ENCODE measurements around the gene GALNT7.
"Not testable (repeated sequence)": the region's sequence is repeated elsewhere in the genome, so short reads cannot be mapped to it uniquely, and the experiment has no call there.

GALNT7 gene

DNA sequence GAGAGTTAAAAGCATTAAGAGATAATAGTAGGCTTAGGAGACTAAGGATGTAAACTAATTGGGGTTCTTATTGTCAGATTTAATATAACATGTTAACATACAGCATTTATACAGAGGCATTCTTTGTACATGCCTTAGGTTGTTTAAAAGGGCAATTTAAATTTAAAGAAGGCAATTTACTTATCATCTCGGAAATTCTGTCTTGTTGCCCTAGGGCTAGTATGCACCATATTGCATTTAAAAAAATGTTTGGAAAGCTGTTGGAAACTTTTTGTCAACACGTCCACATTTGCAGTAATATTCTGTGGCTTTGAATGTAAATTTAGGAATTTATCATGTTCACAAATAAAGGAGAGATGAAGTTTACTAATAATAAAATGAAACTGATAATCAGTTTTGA lies 25.5 kb downstream of the GALNT7 start:
- DNase-seq (ENCODE audit: low spot score) = no peak

DNA sequence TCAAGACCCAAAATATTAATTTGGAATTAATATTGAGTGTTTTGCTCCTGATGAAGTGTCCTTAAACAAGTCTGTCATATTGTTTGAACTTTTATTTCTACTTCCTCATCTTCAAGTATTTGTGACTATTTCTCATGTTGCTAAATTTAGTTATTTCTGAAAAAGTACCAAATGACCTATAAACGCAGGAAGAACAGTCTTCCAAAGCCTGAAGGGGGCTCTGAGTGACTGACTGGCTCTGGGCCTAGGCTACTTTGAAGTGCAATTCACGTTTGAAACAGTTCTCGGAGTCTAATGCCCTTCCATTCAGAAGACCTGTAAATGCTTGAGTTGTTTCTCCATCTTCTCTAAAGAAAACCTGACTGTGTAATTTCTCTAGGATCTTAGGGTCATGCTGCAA lies 26.5 kb downstream of the GALNT7 start:
- no peak for DNase-seq (ENCODE audit: low spot score)

DNA sequence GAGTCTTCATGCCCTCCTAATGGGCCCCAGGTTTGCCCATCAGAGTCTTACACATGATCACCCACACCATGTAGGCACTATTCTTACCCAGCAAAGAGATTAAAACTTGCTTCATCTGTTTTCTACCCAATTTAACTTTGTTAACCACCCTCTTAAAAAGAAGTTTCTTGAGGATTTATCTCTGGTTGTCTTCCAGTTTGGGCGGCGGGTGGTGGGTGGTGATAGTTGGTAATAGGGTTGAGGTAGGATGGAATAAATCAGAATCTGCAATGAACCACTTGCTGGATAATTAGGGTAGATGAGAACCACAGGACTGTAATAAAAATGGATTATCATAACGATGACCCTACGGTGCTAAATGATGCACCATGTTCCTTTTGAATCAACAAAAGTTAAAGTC lies 30.9 kb downstream of the GALNT7 start:
- DNase-seq (ENCODE audit: low spot score) = no peak

DNA sequence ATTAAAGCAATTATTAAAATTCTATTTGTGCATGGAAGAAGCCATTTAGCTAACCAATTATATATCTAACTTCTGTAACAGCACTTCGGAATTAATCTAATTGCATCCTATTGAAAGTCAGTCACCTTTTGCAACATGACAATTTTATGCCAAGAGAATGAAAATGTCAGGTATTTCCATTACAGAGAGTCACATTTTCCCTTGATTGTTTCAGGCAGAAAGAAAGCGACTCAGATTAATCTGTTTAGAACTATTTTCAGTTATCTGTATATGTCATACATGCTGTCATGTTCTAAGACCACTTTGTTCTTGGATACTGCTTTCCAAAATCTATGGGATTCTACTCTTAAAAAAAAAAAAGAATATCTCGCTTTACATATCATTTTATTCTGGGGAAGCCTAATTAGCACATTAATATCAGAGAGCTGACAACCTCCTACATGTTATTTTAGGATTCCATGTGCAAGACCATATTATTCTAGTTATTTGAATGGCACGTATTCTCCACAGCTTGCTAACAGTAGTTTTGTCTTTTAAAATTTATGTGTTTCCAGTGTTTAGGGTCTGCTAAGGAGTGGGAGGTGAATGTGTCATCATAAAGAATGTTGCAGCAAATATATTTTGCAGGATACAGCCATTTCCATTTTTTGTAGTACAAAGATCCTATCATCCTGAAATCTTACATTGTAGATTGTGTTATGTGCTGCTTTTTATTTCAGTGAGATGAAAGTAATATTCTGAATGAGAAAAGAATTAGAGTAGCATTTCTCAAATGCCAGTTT lies 31.7 kb downstream of the GALNT7 start:
- DNase-seq (ENCODE audit: low spot score) = no peak

DNA sequence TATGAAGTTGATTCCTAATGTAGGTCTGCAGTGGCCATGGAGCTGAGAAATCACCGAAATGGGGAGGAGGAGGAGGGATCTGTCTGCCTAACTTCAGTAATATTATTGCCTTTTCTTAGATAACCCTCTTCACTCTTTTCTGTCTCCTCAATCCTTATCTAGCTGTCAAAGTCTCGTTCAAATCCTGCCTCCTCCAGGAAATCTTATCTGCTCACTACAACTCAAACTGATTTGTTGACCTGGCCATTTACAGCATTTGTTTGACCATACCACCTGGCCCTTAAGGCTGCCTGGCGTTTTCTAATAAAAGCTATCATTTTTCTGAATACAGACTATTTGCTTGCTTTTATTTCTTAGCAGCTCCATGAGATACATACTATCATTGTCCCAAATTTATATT lies 33.8 kb downstream of the GALNT7 start:
- DNase-seq (ENCODE audit: low spot score) = no peak

DNA sequence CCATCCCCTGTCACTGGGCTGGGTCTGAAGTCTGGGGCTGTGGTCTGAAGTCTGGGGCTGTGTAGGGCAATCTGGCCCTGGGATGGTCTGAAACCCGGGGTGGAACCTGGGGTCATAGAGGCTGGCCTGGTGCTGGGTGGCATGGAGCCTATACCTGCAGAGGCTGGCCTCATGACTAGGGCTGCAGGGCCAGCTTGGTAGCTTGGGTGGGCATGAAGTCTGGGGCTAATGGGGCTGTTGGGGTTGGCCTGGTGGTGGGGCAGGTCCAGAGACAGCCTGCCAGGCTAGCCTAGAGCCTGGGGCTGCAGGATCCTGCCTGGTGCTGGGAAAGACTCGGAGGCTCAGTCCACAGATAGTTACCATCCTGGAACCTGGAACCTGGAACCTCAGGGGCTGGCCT lies 37.0 kb downstream of the GALNT7 start:
- no peak for DNase-seq (ENCODE audit: low spot score)

DNA sequence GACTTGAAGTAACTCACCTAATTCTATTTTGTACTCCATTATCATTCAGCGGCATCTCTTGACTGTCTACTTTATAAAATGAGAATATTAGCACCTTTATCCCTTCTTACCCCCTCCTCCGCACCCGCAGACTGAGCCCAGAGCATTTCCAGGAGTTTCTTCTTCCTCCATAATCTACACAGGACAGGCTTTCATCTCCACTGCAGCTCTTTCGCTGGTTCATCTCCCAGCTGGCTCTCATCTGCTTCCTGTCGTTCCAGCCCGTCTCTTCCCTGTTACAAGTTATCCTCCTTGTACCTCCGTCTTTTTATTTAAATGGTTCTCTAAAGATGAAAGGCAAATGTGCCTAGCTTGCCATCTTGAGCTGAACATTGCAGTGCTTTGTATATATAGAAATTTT lies 39.8 kb downstream of the GALNT7 start:
- DNase-seq (ENCODE audit: low spot score) = no peak

DNA sequence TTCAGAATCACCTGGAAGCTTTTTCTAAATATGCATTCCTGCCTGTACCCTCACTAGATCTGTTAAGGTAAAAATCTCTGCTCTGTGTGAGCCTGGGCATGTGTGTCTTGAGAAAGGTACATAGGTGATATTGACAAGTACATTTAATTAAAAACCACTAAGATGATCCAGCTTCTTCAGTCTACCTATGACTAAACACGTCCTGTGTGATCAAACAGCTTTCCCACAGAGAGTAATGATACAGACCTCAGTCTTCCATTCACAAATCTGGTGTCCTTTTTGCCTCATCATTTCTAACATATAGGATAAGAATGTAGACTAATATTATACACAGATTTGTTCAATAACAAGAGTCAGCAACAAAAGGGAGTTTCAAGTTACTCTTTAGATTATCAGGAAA lies 42.6 kb downstream of the GALNT7 start:
- no peak for DNase-seq (ENCODE audit: low spot score)

DNA sequence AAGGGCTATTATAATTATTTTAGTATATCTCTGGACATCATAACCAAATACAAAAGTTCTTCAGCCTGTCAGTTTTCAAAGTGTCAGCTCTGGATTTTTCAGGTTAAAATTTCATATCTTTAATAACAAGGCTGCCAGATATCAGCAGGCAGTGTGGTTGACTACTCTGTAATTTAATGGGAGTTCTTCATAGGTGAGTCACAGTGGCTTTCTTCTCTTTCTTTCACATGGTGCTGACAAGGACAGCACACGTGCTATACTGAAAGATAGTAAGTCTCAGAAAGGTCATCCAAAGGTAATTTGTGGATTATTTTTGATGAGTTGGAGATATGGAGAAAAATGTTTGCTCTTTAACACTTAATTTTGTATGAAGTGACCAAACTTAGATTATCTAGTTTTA lies 43.2 kb downstream of the GALNT7 start:
- DNase-seq (ENCODE audit: low spot score) = no peak

DNA sequence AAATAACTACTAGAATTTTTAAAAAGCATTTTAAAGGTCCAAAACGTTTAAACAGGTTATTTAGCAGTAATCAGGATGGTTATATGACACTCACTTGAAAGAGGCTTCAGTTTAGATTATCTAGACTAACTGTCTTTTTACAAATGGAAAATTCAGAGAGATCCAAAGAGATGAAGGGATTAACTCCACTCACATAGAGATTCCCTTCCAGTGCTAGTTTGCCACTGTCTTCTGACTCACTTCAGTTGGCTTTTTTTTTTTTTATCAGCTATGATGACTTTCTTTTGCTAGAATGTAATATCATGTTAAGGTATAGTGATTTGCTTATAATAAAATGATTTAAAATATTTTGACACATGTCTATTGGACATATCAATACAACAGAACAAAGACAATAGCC lies 43.8 kb downstream of the GALNT7 start:
- DNase-seq (ENCODE audit: low spot score) = no peak

DNA sequence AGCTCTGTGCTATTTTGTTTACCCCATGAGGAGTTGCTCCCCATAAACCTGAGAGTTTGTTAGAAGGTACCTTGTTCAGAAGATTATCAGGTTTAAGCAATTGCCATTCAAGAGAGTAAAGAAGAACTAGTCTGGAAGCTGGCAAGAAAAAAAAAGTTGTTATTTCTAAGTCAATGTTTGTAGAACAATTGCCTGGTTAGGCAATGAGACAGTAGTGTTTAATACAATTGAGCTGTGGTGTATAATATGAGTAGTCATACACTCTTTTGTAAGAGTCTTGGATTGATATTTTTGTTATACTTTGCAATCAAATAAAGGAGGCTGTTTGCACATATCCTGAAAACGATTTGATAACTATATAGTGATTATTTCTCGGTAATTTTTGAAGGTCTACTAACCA lies 44.7 kb downstream of the GALNT7 start:
- DNase-seq (ENCODE audit: low spot score) = no peak

DNA sequence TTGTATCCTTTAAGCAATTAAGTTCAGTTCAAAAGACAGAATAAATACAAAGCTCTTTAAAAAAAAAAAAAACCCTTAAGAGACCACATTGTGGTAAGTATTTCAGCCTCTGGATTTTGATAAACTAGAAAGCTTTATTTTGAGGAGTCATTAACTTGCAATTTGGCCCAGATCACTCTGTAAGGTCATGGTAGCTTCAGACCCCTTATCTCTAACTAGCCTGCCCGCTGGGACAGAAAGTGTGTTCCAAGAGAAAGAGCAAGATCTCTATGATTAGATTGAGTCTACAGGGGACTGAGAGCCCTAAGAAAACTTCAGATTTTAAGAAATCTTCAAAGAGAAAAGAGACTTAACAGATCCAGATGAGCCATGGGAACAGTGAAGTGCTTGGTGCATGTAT lies 45.6 kb downstream of the GALNT7 start:
- no peak for DNase-seq (ENCODE audit: low spot score)

DNA sequence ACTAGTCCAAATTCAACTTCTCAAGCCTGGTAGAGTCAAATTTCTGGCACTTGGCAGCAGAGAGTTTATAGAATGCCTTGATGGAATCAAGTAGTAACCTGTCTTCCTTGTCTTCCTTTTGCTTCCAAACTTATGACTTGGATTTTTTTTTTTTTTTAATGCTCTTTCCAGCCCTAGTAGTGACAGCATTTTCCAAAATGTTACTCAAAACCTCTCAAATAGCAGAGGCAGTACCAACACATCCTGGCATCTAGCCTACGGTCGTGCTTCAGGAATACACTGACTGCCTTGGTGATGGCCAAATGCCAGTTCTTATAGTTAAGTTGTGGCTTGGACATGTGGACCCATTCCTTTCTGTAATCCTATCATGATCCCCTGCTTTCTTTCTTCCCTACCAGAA lies 46.0 kb downstream of the GALNT7 start:
- DNase-seq (ENCODE audit: low spot score) = no peak

DNA sequence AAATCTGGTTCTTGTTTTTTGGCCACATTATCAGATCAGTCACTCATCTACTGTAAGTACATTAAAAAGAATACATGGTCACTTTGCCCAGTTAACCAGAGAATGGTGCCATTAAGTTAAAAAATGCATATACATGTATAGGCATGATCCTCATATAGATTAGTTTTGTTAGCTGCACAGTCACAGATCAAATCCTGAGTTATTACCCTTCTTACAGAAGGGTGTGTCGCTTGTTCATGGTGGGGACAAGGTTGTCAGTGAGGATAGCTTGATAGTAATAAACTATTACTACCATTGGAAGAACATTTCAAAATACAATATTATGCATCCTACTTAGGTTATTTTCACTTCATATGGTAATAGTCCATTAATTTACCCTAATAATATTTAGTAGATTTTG lies 48.5 kb downstream of the GALNT7 start:
- no peak for DNase-seq (ENCODE audit: low spot score)

DNA sequence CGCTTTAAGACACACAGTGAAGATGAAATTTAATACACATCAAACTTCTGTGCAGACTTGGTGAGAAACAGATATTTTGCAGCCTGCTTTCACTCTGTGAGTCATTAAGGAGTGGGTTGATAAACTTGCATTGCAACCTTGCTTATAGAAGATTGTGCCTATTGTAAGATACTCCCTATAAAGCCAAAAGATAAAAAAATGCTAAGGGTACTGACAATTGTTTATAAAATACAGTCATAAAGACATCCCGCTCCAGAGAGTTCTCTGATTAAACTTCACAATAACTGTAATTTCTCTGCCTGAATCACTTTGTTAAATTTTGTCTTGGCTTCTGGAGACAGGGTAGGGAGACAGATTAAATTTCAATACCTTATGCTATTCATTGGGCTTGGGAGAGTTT lies 49.1 kb downstream of the GALNT7 start:
- DNase-seq (ENCODE audit: low spot score) = no peak

DNA sequence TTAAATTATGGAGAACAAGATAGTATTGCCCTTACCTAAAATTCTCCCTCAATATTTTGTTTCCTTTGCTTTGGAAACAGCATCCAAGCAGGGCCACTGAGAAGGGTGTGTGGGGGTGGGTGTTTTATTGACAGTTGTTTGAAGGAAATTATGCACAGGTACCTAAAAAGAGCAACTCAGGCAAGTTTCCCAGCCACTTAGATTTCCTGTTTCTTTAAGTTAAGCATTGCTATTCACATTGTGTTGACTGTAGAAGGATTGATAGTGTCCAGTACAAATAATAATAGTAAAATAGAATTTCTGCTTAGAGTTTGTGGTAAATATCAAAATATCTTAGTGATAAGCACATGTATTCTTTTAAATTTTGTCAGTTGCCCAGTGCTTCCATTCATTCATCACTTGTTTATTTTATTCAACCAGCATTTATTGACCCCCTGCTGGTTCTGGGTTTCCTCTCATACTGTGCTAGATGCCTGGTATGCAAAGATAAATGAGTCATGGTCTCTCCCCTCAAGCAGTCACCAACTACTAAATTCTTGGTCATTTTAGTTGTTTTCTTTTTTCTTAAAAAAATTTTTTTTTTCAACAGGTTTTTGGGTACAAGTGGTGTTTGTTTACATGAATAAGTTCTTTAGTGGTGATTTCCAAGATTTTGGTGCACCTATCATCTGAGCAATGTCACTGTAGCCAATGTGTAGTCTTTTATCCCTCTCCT lies 50.0 kb downstream of the GALNT7 start:
- no peak for DNase-seq (ENCODE audit: low spot score)

DNA sequence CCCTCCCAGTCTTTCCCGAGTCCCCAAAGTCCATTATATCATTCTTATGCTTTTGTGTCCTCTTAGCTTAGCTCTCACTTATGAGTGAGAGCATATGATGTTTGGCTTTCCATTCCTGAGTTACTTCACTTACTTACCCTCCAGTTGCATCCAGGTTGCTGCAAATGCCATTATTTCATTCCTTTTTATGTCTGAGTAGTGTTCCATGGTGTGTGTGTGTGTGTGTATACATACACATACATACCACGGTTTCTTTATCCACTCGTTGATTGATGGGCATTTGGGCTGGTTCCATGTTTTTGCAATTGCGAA lies 50.5 kb downstream of the GALNT7 start:
- DNase-seq (ENCODE audit: low spot score) = not testable (repeated sequence)

DNA sequence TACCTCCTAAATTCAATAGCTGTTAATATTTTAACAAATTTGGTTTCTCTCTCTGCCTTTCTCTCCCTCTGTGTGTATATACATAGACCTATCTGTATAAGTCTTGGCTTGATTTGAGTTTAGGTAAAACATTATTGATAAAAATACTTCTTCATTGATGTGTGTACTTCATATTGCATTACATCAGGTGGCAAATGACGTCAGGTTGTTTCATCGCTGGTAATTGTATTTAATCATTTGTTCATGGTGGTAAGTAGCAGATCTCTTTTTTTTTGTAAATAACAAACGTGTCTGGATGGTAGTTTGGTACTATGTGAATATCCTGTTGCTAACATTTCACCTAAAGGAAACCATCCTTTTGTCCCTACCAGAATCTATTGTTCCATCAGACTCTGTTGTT lies 55.1 kb downstream of the GALNT7 start:
- DNase-seq (ENCODE audit: low spot score) = no peak

DNA sequence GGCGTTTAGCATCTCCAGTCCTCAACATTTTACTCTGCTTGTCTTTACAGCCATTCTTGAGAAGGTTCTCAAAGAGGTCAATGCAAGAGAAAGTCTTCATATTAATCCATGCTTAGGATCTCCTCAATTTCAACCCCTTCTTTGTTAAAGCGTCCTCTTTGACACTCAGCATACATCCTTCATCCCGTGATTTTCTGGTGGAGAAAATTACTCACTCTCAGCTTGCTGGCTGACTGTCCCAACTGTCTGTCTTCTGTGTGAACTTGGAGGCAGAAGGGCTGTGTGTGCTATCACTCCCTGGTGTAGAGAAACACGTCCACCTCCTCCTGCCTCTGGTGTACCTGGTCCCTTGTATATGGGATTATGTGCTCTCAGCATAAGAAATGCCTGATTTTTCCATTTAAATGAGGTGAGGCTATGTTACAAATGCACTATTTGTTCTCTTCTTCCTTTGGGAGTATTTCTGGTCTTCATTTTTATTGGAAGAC lies 57.8 kb downstream of the GALNT7 start:
- no peak for DNase-seq (ENCODE audit: low spot score)

DNA sequence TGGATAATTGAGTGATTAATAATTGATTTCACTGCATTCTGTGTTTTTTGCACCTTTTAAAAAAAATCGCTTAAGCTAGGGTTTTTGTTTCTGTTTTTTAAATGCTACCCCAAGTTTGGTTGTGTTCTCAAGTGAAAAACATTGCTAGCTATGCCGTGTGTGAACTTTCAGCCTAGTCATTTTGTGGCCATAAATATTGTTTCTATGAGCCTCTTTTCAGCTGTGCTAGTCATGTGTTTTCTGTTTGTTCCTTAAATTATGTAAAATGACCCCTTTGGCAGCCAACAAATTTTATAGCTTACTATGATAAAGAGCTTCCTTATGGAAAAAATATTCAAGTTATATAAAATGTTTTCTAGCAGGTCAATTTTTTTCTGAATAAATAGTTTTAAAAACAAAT lies 59.1 kb downstream of the GALNT7 start:
- DNase-seq (ENCODE audit: low spot score) = no peak

DNA sequence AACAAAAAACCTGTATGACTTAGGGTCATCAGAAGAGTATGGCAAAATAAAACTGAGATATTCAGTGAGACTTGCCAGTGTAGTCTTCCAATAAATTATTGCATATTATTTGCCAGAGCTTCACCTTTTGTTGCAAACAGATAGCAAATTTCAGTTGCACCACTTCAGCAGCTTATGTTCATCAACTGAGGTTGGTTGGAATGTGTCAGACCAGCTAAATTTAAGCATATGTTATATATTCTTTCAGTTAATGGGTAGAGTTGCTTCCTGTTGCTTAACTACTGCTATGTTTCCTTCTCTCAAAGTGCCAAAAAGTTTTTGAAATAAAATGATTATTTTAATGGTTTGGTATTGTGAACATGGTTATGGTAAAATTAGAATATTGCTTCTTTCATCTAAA lies 61.5 kb downstream of the GALNT7 start:
- DNase-seq (ENCODE audit: low spot score) = no peak

DNA sequence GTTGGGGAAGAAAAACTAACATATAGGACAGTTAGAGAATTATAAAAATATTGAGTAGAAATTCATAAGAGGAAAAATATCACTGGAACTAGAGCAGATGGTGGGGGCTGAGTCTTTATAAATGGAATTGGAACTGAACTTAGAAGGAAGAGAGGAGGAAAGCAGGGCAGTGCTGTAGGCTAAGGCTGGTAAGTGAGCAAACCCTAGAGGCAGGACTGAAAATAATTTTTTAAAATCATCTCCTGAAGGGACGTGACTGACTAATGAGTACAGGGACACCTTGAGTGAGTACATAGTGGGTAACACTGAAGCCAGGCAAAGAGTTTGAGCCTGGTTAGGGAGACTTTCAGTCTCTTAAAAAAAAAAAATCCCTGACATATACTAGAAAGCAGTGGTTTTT lies 63.3 kb downstream of the GALNT7 start:
- no peak for DNase-seq (ENCODE audit: low spot score)

DNA sequence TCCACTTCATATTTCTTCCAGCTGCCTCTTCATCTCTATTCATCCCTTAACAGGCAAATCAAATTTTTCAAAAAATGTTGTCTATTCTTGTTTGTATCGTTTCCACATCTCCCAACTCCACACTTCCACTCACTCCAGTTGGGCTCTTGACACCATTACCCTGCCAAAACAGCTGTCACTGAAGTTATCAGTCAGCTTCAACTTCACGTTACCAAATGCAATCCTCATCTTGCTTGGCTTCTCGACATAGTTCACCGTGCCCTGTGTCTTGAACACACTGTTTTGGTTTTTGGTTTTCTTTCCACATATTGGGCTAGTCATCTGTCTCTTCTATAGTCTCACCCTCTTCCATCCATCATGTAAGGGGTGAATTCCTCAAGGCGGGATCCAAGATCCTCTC lies 65.2 kb downstream of the GALNT7 start:
- no peak for DNase-seq (ENCODE audit: low spot score)

DNA sequence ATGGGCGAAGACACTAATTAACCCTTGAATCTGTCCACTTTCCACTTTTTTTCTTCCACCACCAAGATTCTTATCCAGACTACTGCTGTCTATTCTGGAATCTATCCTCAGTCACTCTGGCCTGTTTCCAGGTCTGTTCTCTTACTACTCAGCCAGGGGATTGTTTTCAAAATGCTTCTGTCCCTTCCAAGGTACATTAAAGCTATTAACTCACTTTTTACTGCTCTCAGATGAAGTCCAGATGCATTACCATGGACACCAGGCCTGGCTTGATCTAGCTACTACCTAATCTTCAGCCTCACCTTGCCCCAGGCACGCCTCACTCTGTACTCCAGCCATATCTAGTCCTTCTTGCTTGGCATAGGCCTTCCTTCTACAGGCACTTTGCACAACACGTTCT lies 66.4 kb downstream of the GALNT7 start:
- peak; percentile 63 for DNase-seq (ENCODE audit: low spot score)
